Urinary bladder (tissue), 4 donors: ENCODE data around the gene SDK2. TPM values are rescaled to one million over a fixed set of nuclear protein-coding genes. Genes with fewer than 3 reads are reported as not detected.

Experiments used
- DNase-seq: peaks from one replicate; pipeline ENCODE4 v3.0.0-alpha.2; 2015; ENCODE audit errors: extremely low spot score
- H3K27ac ChIP-seq: one replicate; pipeline ENCODE4 v1.5.1; 2013; ENCODE audit warnings: low read depth, mild to moderate bottlenecking, moderate library complexity
- H3K36me3 ChIP-seq: one replicate; pipeline ENCODE4 v1.6.1; 2013; ENCODE audit warnings: mild to moderate bottlenecking, moderate library complexity; ENCODE audit not compliant: insufficient read depth
- H3K4me1 ChIP-seq: one replicate; pipeline ENCODE4 v1.6.1; 2013; ENCODE audit warnings: mild to moderate bottlenecking, moderate library complexity; ENCODE audit not compliant: insufficient read depth
- H3K4me3 ChIP-seq: one replicate; pipeline ENCODE4 v1.5.1; 2013; ENCODE audit warnings: low read depth, low read length
- WGBS: extraction: QIAGEN DNeasy Blood & Tissue Kit; methylation state at CpG from one replicate; pipeline ENCODE4 v1.1.7; 2013; 5-methylcytosine and 5-hydroxymethylcytosine counted together
- polyA plus RNA-seq: library from polyadenylated mRNA; stranded (reverse); fragments of 200-250 nt; gene quantifications from one replicate; pipeline ENCODE4 v1.2.3, GENCODE V29; 2013
- total RNA-seq: library from RNA; depleted of rRNA; stranded (reverse); fragments of >200 nt; gene quantifications from one replicate; pipeline ENCODE4 v1.2.3, GENCODE V29; 2014
- donor health status: healthy with polysubstance abuse.
- donor health status: healthy.

Gene SDK2
- total and polyA plus RNA-seq, 2 donors, result 0.61 to 5.0 TPM

DNA sequence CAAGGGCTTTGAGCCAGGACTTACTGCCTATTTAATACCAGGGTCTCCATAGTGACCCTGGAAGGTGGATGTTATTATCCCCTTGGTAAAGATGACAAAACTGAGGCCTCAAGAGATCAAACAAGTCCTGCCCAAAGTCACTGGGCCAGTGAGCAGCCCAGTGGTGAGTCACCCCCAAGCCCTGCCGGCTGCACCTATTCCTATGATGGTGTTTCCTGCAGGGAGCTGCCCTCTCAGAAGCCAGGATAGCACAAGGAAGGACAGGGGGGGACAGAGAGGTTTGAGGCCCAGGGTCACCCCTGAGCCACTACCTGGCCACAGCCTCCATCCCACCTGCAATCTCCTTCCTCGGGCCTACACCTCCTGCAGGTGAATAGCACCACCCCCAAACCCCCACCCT lies 90.9 kb downstream of the SDK2 start:
- Histone ChIP-seq H3K4me3 (no peak overlapping the region), H3K27ac (no peak overlapping the region), H3K36me3 (no peaks in the 10 kb centered on the region), H3K4me1 (no peaks in the 10 kb centered on the region)
- WGBS, result 85% methylated on average over 2 of the region's 2 CpGs
- DNase-seq, result no peak

DNA sequence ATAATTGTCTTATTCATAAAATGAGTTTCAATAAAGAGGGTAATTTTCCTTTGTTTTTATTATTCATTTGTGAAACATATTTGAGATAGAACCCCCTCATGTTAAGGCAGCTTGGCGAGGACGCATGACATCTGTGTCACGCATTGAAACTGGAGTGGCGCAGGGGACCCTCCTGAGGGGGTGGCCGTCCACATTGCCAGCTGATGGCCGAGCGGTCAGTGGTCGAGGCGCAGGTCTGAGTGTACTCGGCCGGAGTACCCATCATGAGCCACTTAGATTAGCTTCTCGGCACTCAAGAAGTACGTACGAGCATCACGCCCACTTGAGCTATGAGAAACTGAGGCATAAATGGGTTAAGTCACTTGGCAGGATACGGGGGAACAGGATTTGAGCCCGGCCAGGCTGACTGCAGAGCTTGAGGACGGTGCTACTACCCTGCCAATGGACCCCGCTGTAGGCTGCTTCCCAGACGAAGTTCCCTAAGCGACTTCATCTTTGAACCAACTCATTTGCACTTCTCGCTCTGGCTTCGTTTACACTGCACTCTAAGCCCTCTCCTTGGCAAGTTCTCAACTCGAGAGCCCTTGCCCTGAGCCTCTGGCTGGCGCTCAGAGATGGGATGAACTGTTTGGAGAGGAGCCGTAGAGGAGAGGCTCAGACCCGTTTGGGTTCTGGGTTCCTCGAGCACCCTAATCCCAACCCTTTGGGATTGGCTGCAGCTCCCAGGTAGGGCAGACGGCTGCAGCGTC lies 91.8 kb downstream of the SDK2 start:
- no peaks in the 10 kb centered on the region for H3K4me1 ChIP-seq
- no peak overlapping the region for H3K27ac ChIP-seq
- no peak overlapping the region for H3K4me3 ChIP-seq
- H3K36me3 ChIP-seq, result no peaks in the 10 kb centered on the region
- 74% methylated on average over 30 of the region's 30 CpGs for WGBS
- DNase-seq, result no peak

DNA sequence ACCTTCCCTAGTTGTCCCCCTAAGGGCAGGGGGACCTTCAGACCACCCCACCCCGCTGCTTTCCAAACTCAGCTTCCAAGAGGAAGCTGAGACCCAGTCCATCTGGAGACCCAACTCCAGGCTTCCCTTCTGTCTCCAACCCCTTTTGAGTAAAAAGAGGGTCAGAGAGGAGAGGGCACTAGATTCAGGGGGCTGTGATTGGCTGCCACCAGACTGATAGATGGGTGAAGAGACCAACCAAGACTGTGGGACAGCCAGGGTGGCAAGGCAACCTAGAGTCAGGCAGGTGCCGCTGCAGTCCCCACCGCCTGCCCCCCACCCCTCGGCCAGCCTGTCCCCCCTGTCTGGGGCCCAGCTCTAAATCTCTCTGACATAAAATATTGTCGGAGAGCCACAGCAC lies 92.5 kb downstream of the SDK2 start:
- no peak overlapping the region for H3K4me3 ChIP-seq
- no peaks in the 10 kb centered on the region for H3K36me3 ChIP-seq
- 59% methylated on average over 5 of the region's 5 CpGs for WGBS
- H3K27ac ChIP-seq, result no peak overlapping the region
- no peaks in the 10 kb centered on the region for H3K4me1 ChIP-seq
- no peak for DNase-seq

DNA sequence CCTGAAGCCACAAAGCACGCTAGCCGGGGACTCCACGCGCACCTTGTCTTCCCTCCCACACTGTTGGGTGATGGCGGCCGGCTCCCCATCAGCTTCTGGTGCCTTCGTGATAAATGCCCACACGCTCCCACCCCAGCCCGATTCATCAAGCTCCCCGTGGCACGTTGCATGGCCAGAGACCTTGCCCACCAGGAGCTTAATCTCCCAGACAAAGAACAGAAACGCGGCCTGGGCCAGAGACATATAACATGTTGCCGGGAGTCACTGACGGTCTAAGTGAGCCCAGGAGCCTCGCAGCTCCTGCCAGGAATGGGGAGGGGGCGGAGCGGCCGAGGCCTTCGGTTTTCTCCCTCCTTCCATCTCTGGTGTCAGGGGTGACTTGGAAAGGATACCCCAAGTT lies 93.1 kb downstream of the SDK2 start:
- 82% methylated on average over 20 of the region's 20 CpGs for WGBS
- no peaks in the 10 kb centered on the region for H3K4me1 ChIP-seq
- no peak for DNase-seq
- H3K4me3 ChIP-seq, result no peak overlapping the region
- H3K36me3 ChIP-seq, result no peaks in the 10 kb centered on the region
- H3K27ac ChIP-seq, result no peak overlapping the region

DNA sequence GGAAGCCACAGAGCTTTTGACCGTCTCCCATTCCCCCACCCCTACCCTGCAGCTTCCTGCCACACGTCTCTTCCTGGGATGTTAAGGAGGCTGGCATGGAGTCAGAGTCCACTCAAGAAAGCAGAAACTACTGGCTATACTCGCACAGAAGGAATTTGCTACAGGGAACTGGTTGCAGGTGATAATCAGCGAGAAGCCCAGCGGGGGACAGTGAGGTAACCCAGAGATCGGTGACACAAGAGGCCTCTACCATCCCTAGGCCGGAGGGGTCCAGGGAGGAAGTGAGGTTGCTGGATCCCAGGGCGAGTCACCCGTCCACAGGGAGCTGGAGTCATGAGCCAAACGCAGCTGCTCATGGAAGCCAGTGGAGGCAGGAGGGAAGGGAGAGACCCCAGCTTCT lies 93.7 kb downstream of the SDK2 start:
- H3K27ac ChIP-seq, result no peak overlapping the region
- DNase-seq, result no peak
- WGBS, result 68% methylated on average over 10 of the region's 10 CpGs

DNA sequence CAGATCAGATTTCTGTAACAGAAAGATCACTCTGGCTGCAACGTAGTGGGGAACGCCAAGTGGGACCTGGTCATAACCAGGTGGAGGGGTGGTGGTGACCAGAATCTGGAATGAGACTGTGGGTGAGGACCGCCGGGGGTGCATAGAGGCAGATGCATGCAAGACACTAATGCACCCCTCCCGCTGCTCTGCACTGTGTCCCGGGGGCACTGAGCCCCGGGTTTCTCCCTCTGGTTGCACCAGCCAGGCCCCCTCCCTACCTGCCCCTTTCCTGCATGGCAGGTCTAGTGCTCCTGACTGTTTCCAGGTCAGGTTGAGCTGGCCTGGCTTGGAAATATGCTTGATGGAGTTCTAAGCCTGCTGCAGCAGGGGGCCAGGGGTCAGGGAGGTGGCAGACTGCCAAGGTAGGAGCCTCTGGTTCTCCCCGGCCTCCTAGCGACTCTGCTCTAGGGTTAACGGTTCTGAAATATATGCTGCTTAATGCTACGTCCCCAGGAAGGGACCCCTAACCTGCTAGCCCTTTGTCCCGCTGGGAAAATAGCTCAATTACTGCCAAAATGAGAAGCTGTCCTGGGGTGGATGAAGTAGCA lies 94.3 kb downstream of the SDK2 start:
- WGBS, result 67% methylated on average over 12 of the region's 12 CpGs

More for the DNA sequence above, 93.7 kb downstream of the SDK2 start:
- Histone ChIP-seq H3K36me3 (no peaks in the 10 kb centered on the region), H3K4me1 (no peaks in the 10 kb centered on the region), H3K4me3 (no peak overlapping the region)

DNA sequence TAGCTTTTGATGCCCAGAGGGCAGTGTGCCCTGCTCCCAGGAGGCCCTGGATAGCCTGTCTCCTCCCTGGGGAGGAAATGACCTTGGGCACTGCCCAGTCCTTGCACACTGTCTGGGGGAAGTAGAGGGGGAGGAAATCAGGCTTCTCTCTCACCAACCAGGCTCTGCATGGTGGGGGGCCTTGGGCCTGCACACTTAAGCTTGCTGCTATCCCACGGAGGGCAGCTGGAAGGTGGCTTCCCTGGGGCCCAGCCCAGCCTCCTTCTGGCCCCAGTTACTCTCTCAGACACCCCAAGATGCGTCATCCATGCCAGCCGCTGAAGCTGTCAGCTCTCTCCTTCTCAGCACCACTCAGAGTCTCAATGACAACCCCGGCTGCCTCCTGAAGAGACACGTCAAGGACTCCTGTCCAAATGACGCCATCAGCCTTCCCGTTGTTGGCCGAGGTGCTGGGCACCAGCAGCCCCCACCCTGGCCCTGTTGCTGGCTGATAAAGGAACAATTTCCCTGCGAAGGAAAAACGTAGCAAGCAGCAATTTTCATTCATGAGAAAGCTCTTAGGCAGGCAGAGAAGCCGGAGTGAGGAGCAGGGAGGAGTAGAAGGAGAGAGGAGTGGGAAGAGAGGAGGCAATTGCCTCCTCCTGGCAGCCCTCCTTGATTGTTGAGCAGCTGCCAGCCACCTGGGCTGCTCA lies 95.5 kb downstream of the SDK2 start:
- Histone ChIP-seq H3K36me3 (no peaks in the 10 kb centered on the region), H3K27ac (no peak overlapping the region), H3K4me3 (no peak overlapping the region), H3K4me1 (no peaks in the 10 kb centered on the region)
- no peak for DNase-seq
- WGBS, result 63% methylated on average over 11 of the region's 11 CpGs

More for the DNA sequence above, 94.3 kb downstream of the SDK2 start:
- Histone ChIP-seq H3K4me3 (no peak overlapping the region), H3K36me3 (no peaks in the 10 kb centered on the region), H3K27ac (no peak overlapping the region), H3K4me1 (no peaks in the 10 kb centered on the region)
- DNase-seq, result no peak

DNA sequence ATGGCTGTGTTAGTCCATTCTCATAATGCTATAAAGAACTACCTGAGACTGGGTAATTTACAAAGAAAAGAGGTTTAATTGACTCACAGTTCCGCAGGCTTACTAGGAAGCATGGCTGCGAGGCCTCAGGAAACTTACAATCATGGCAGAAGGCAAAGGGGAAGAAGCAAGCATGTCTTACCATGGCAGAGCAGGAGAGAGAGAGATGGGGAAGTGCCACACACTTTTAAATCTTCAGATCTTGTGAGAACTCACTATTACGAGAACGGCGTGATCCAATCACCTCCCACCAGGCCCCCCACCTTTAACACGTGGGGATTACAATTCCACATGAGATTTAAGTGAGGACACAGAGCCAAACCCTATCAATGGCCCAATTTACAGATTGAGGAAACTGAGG lies 96.5 kb downstream of the SDK2 start:
- H3K4me3 ChIP-seq, result no peak overlapping the region

DNA sequence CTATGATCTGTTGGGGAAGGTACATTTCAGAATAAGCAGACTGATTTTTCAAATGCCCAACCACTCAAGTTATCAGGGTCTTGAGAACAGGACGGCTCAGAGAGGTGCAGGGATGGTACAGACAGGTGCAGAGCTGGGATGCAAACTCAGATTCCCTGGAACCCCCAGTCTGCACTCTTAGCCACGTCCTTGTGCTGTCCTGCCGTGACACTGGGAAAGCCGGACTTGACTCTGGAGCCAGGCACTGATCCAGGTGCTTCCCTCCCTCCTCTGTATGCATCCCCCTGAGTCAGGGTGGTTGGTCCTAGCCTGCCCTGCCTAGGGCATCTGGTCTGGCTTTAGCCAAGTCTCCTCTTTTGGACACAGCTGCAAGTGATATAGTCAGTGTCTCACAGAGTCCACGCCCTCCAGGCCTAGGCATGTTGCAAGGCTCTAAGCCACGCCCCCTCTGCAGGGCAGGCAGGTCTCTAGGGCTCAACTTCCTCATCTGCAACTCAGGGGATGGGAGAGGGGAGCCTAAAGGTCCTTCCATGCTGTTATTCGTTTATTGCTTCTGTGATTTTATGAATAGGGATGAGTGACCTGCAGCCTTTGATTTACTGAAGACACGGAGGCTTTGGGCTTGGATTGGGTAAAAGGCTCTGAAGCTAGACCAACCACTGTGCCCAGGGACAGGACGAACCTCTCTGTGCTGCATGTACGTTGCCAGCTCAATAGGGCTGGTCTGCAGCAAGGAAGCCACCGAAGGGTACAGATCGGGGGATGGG lies 97.3 kb downstream of the SDK2 start:
- Histone ChIP-seq H3K4me1 (no peaks in the 10 kb centered on the region), H3K4me3 (no peak overlapping the region), H3K36me3 (no peaks in the 10 kb centered on the region), H3K27ac (no peak overlapping the region)
- WGBS, result 72% methylated on average over 12 of the region's 12 CpGs
- no peak for DNase-seq

More for the DNA sequence above, 96.5 kb downstream of the SDK2 start:
- H3K27ac ChIP-seq, result no peak overlapping the region
- no peaks in the 10 kb centered on the region for H3K36me3 ChIP-seq
- no peak for DNase-seq
- no peaks in the 10 kb centered on the region for H3K4me1 ChIP-seq
- 89% methylated on average over 6 of the region's 6 CpGs for WGBS

DNA sequence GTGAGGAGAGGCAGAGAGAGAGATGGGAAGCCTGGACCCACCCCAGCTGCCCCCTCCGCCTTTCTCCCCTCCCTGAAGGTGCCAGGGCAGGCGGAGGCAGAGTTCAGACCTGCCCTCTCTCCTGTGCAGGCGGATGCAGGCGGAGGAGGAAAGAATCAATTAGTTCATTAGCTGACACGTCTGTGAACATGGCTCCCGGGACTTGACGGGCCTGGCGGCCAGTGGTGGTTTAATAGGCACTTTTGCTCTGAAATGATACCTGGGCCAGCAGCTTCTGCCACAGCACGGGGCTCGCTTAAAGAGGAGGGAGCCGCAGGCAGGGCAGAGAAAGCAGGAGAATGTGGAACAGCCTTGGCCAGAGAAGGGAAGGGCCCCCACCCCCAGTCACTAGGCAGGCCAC lies 98.1 kb downstream of the SDK2 start:
- H3K27ac ChIP-seq, result no peak overlapping the region
- no peak for DNase-seq
- H3K36me3 ChIP-seq, result no peaks in the 10 kb centered on the region
- H3K4me3 ChIP-seq, result no peak overlapping the region
- 85% methylated on average over 11 of the region's 11 CpGs for WGBS
- no peaks in the 10 kb centered on the region for H3K4me1 ChIP-seq

DNA sequence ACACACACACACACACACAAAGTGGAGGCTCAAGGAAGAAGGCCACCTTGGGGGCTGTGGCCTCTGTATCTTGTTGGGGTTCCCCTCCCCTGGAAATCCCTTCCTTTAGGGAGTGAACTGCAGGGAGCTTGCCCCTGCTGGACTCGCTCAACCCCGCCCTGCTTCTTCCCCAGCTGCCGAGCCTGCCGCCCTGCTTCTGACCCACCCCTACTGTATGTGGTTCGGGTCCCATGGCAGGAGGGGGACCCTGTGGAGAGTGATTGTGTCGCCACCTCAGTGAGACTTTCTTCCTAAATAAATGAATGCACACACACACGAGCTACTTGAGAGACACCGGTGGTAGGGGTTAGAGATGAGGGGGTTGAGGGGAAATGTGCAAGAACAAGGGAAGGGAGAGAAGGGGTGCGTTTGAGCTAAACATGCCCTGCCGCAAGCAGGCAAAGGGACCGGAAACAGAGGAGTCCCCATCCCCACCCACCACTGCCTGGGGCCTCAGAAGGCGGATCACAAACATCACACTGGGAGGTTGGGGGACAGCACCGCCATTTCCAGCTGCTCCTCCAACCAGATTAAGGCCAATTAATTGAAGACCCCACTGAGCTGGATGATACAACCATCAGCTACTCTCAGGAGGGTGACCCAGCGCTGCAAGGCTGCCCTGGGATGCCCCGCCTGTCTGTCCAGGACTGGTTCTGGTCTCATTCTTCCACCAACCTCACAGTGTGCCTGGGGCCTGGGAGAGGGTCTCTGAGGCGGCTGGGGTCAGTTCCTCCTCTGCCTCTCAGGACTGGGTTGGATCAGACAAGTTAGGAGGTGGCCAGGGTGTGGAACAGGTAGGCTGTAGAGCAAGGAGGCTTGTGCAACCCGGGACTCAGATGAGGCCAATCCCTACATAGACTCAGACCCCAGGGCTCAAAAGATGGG lies 98.9 kb downstream of the SDK2 start:
- WGBS, result 77% methylated on average over 17 of the region's 17 CpGs

DNA sequence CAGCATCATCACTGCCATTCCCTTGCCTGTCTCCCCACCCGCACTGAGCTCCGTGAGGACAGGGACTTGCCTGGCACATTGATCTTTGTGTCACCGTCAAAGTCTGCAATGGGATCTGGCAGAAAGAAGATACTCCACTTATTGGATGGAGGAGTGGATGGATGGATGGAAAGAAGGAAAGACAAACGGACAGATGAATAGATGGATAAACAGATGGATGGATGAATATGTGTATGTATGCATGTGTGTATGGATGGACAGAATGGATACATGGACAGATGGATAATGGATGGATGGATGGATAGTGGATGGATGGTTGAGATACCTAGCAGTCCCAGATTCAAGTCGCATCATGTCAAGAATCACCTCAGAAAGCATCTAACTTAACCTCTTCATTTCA lies 99.9 kb downstream of the SDK2 start:
- no peak for DNase-seq
- 95% methylated on average over 5 of the region's 5 CpGs for WGBS
- H3K4me1 ChIP-seq, result no peaks in the 10 kb centered on the region
- H3K4me3 ChIP-seq, result no peak overlapping the region
- H3K27ac ChIP-seq, result no peak overlapping the region
- H3K36me3 ChIP-seq, result no peaks in the 10 kb centered on the region

More for the DNA sequence above, 98.9 kb downstream of the SDK2 start:
- no peaks in the 10 kb centered on the region for H3K4me1 ChIP-seq
- no peak overlapping the region for H3K27ac ChIP-seq
- DNase-seq, result no peak
- H3K36me3 ChIP-seq, result no peaks in the 10 kb centered on the region
- H3K4me3 ChIP-seq, result no peak overlapping the region

DNA sequence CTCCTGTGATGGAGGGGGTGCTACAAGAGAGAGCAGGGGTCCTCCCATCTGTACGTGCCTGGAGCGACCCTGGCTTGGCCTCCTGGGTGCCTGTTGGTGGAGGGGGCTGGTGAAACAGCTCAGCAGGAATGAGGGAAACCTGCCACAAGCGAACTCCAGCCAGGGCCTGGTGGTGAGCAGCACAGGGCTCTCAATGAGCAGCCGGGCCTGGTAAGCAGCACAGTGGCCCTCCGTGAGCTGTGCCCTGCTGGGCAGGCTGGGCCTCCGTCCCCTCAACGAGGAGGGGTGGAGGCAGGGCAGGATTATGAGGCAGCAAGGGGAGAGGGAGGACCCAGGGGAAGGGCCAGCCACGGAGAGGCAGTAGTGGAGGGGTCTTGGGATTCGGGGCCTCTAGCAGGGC lies 101.9 kb downstream of the SDK2 start:
- H3K36me3 ChIP-seq, result no peaks in the 10 kb centered on the region
- no peaks in the 10 kb centered on the region for H3K4me1 ChIP-seq
- no peak overlapping the region for H3K27ac ChIP-seq
- DNase-seq, result no peak
- H3K4me3 ChIP-seq, result no peak overlapping the region
- WGBS, result 75% methylated on average over 9 of the region's 9 CpGs
